ENCODE results near the gene DNAH1.

GRCh38 chr3:52432225-52432624 lies 116.1 kb downstream of the DNAH1 start:
- no peak for TF ChIP-seq POLR2A (IDR thresholded peaks at IDR 0.05; ENCODE audit: low read length)
- TF ChIP-seq GATA1 (IDR thresholded peaks at IDR 0.05; ENCODE audit: low read depth, low read length), result no peak
